Natural killer cell treated with Interleukin-12 subunit alpha and Interleukin-12 subunit beta and Interleukin-15 and Interleukin-18, amount 100 ng/mL, for 72 hours (primary cell): ENCODE data around the gene TENM3. TPM values are rescaled to one million over a fixed set of nuclear protein-coding genes. Genes with fewer than 3 reads are reported as not detected.

ENCODE experiments used
- ATAC-seq, 2 donors: fragments of 150-1000 bp; cut with Tn5 transposase in 1 of 2; sonication (Bioruptor Pico), chemical (Tn5 transposase) in 1 of 2; 2 replicates each; pipeline ENCODE4 v1.10.0; 2021
- DNase-seq: peaks from one replicate; pipeline ENCODE4 v3.0.0; 2022; ENCODE audit warnings: low spot score
- H3K27ac Mint-ChIP-seq, 2 donors: 1 replicate in 1 of 2; 2 replicates in 1 of 2; pipeline ENCODE4 v1.8.0; 2022; ENCODE audit warnings: mixed read lengths in 2 of 2, mild to moderate bottlenecking in 1 of 2, moderate library complexity in 1 of 2
- H3K27me3 Mint-ChIP-seq, 2 donors: 1 replicate in 1 of 2; 2 replicates in 1 of 2; pipeline ENCODE4 v1.8.0; 2022; ENCODE audit warnings: mixed read lengths in 2 of 2
- H3K36me3 Mint-ChIP-seq: one replicate; pipeline ENCODE4 v1.8.0; 2022; ENCODE audit warnings: mixed read lengths
- H3K4me1 Mint-ChIP-seq, 2 donors: 1 replicate in 1 of 2; 2 replicates in 1 of 2; pipeline ENCODE4 v1.8.0; 2022; ENCODE audit warnings: low read depth in 2 of 2, mixed read lengths in 2 of 2, mild to moderate bottlenecking in 1 of 2
- H3K4me3 Mint-ChIP-seq: one replicate; pipeline ENCODE4 v1.8.0; 2022; ENCODE audit warnings: mixed read lengths
- H3K9me3 Mint-ChIP-seq: 2 replicates; pipeline ENCODE4 v1.8.0; 2022; ENCODE audit warnings: mixed read lengths
- total RNA-seq, 2 donors: library from RNA; stranded (reverse); gene quantifications; one replicate each; pipeline ENCODE4 v1.2.3, GENCODE V29; 2022

TENM3 gene
- total RNA-seq, 2 donors from 2014 or later, result not detected

GRCh38 chr4:182749667-182750167 is 506.5 kb downstream of the TENM3 start:
- ATAC-seq (no peak), DNase-seq (no peak)
- Mint-ChIP-seq H3K4me1 (no peaks in the 10 kb centered on the region), H3K36me3 (no peaks in the 10 kb centered on the region), H3K27ac (no peak overlapping the region), H3K4me3 (no peak overlapping the region), H3K27me3 (peaks cover 8 to 17% of the 10 kb centered on the region in 2 donors), H3K9me3 (no peaks in the 10 kb centered on the region)

- no peaks in the 10 kb centered on the region for H3K9me3 Mint-ChIP-seq
- H3K27me3 Mint-ChIP-seq, result peaks cover 5 to 10% of the 10 kb centered on the region in 2 donors
- no peak for DNase-seq
- no peaks in the 10 kb centered on the region for H3K36me3 Mint-ChIP-seq
- no peak for ATAC-seq
- no peak overlapping the region for H3K27ac Mint-ChIP-seq
- H3K4me3 Mint-ChIP-seq, result no peak overlapping the region
- no peaks in the 10 kb centered on the region for H3K4me1 Mint-ChIP-seq
Observed at GRCh38 chr4:182752158-182752910, 509.1 kb downstream of the TENM3 start.

- DNase-seq, result no peak
- Mint-ChIP-seq H3K9me3 (no peaks in the 10 kb centered on the region), H3K27ac (no peak overlapping the region), H3K36me3 (no peaks in the 10 kb centered on the region), H3K4me1 (no peaks in the 10 kb centered on the region), H3K4me3 (no peak overlapping the region), H3K27me3 (peaks cover 2 to 19% of the 10 kb centered on the region in 2 donors)
- ATAC-seq, result no peak
Observed at GRCh38 chr4:182754895-182755294, 511.7 kb downstream of the TENM3 start.

- no peak for ATAC-seq
- peaks cover 2 to 19% of the 10 kb centered on the region in 2 donors for H3K27me3 Mint-ChIP-seq
- no peaks in the 10 kb centered on the region for H3K36me3 Mint-ChIP-seq
- no peaks in the 10 kb centered on the region for H3K9me3 Mint-ChIP-seq
- no peak overlapping the region for H3K4me3 Mint-ChIP-seq
- no peak for DNase-seq
- H3K4me1 Mint-ChIP-seq, result no peaks in the 10 kb centered on the region
- H3K27ac Mint-ChIP-seq, result no peak overlapping the region
Observed at GRCh38 chr4:182756161-182756690, 513.0 kb downstream of the TENM3 start.

- ATAC-seq, result no peak
Observed at GRCh38 chr4:182758273-182758672, 515.1 kb downstream of the TENM3 start.

GRCh38 chr4:182760551-182761043 is 517.4 kb downstream of the TENM3 start:
- DNase-seq (no peak), ATAC-seq (no peak)
- H3K27ac Mint-ChIP-seq, result no peak overlapping the region
- H3K4me1 Mint-ChIP-seq, result no peaks in the 10 kb centered on the region
- peaks cover 10 to 26% of the 10 kb centered on the region in 2 donors for H3K27me3 Mint-ChIP-seq
- H3K4me3 Mint-ChIP-seq, result no peak overlapping the region
- no peaks in the 10 kb centered on the region for H3K36me3 Mint-ChIP-seq
- H3K9me3 Mint-ChIP-seq, result no peaks in the 10 kb centered on the region

More at GRCh38 chr4:182758273-182758672, 515.1 kb downstream of the TENM3 start:
- no peak for DNase-seq
- Mint-ChIP-seq H3K4me1 (no peaks in the 10 kb centered on the region), H3K4me3 (no peak overlapping the region), H3K9me3 (no peaks in the 10 kb centered on the region), H3K27me3 (peaks cover 2 to 14% of the 10 kb centered on the region in 2 donors), H3K36me3 (no peaks in the 10 kb centered on the region), H3K27ac (no peak overlapping the region)

- Mint-ChIP-seq H3K27ac (no peak overlapping the region), H3K9me3 (no peaks in the 10 kb centered on the region), H3K4me3 (no peak overlapping the region), H3K36me3 (no peaks in the 10 kb centered on the region), H3K27me3 (peaks cover 13 to 28% of the 10 kb centered on the region in 2 donors), H3K4me1 (no peaks in the 10 kb centered on the region)
- ATAC-seq (no peak), DNase-seq (no peak)
Observed at GRCh38 chr4:182764137-182764536, 520.9 kb downstream of the TENM3 start.

- Mint-ChIP-seq H3K36me3 (no peaks in the 10 kb centered on the region), H3K27me3 (peaks cover 13 to 28% of the 10 kb centered on the region in 2 donors), H3K27ac (no peak overlapping the region), H3K9me3 (no peaks in the 10 kb centered on the region), H3K4me3 (no peak overlapping the region), H3K4me1 (no peaks in the 10 kb centered on the region)
- DNase-seq (no peak), ATAC-seq (no peak)
Observed at GRCh38 chr4:182764642-182765041, 521.4 kb downstream of the TENM3 start.

- ATAC-seq (no peak), DNase-seq (no peak)
- no peak overlapping the region for H3K27ac Mint-ChIP-seq
- H3K4me1 Mint-ChIP-seq, result no peaks in the 10 kb centered on the region
- H3K4me3 Mint-ChIP-seq, result no peak overlapping the region
- H3K27me3 Mint-ChIP-seq, result peaks cover 13 to 28% of the 10 kb centered on the region in 2 donors
- no peaks in the 10 kb centered on the region for H3K9me3 Mint-ChIP-seq
- no peaks in the 10 kb centered on the region for H3K36me3 Mint-ChIP-seq
Observed at GRCh38 chr4:182765987-182766856, 523.0 kb downstream of the TENM3 start.

- Mint-ChIP-seq H3K27me3 (peaks cover 13 to 28% of the 10 kb centered on the region in 2 donors), H3K36me3 (no peaks in the 10 kb centered on the region), H3K4me3 (no peak overlapping the region), H3K27ac (no peak overlapping the region), H3K9me3 (no peaks in the 10 kb centered on the region), H3K4me1 (no peaks in the 10 kb centered on the region)
- ATAC-seq (no peak), DNase-seq (no peak)
Observed at GRCh38 chr4:182766857-182767250, 523.7 kb downstream of the TENM3 start.

GRCh38 chr4:182768838-182769237 is 525.6 kb downstream of the TENM3 start:
- ATAC-seq, result no peak
- no peak for DNase-seq
- H3K27me3 Mint-ChIP-seq, result peaks cover 13 to 28% of the 10 kb centered on the region in 2 donors
- no peaks in the 10 kb centered on the region for H3K4me1 Mint-ChIP-seq
- H3K4me3 Mint-ChIP-seq, result no peak overlapping the region
- H3K27ac Mint-ChIP-seq, result no peak overlapping the region
- H3K9me3 Mint-ChIP-seq, result no peaks in the 10 kb centered on the region
- H3K36me3 Mint-ChIP-seq, result no peaks in the 10 kb centered on the region

GRCh38 chr4:182770259-182770995 is 527.2 kb downstream of the TENM3 start:
- peaks cover 6 to 18% of the 10 kb centered on the region in 2 donors for H3K27me3 Mint-ChIP-seq
- H3K4me1 Mint-ChIP-seq, result no peaks in the 10 kb centered on the region
- H3K4me3 Mint-ChIP-seq, result no peak overlapping the region
- no peak for DNase-seq
- ATAC-seq, result no peak
- H3K27ac Mint-ChIP-seq, result no peak overlapping the region
- H3K36me3 Mint-ChIP-seq, result no peaks in the 10 kb centered on the region
- H3K9me3 Mint-ChIP-seq, result no peaks in the 10 kb centered on the region

GRCh38 chr4:182770996-182771514 is 527.9 kb downstream of the TENM3 start:
- Mint-ChIP-seq H3K4me3 (no peak overlapping the region), H3K27ac (no peak overlapping the region), H3K4me1 (no peaks in the 10 kb centered on the region), H3K27me3 (peaks cover 6 to 14% of the 10 kb centered on the region in 2 donors), H3K36me3 (no peaks in the 10 kb centered on the region), H3K9me3 (no peaks in the 10 kb centered on the region)
- ATAC-seq (no peak), DNase-seq (no peak)
